H9 (cell line): Measurements from ENCODE around the gene METTL8. TPM values are rescaled to one million over a fixed set of nuclear protein-coding genes. Genes with fewer than 3 reads are reported as not detected.

Experiments
- DNase-seq: peaks from one replicate; pipeline ENCODE4 v3.0.0-alpha.2; 2017
- H2AFZ ChIP-seq: one replicate; pipeline ENCODE4 v1.6.1; 2013; ENCODE audit warnings: mild to moderate bottlenecking, low read length, control low read depth, moderate library complexity
- H2AK5ac ChIP-seq: 2 replicates; pipeline ENCODE4 v1.6.1; 2013; ENCODE audit warnings: low read length, control low read depth, mixed read lengths; ENCODE audit not compliant: insufficient read length
- H2BK120ac ChIP-seq: one replicate; pipeline ENCODE4 v1.6.1; 2013; ENCODE audit warnings: low read depth, mild to moderate bottlenecking, low read length, control low read depth, inconsistent platforms; ENCODE audit not compliant: poor library complexity, severe bottlenecking
- H2BK12ac ChIP-seq: 2 replicates; pipeline ENCODE4 v1.6.1; 2013; ENCODE audit warnings: low read length, control low read depth, mixed read lengths, low read depth; ENCODE audit not compliant: insufficient read length
- H2BK15ac ChIP-seq: 2 replicates; pipeline ENCODE4 v1.6.1; 2013; ENCODE audit warnings: low read depth, low read length, control low read depth
- H2BK20ac ChIP-seq: one replicate; pipeline ENCODE4 v1.6.1; 2013; ENCODE audit warnings: low read depth, mild to moderate bottlenecking, low read length, control low read depth, inconsistent platforms; ENCODE audit not compliant: poor library complexity, severe bottlenecking
- H2BK5ac ChIP-seq: 2 replicates; pipeline ENCODE4 v1.6.1; 2013; ENCODE audit warnings: low read length, control low read depth, mixed read lengths; ENCODE audit not compliant: insufficient read length
- H3K14ac ChIP-seq: 2 replicates; pipeline ENCODE4 v1.6.1; 2013; ENCODE audit warnings: low read length, control low read depth; ENCODE audit not compliant: insufficient read depth
- H3K18ac ChIP-seq: 2 replicates; pipeline ENCODE4 v1.6.1; 2013; ENCODE audit warnings: low read depth, mild to moderate bottlenecking, mixed read lengths, low read length, control low read depth; ENCODE audit not compliant: insufficient read length
- H3K23ac ChIP-seq: 2 replicates; pipeline ENCODE4 v1.6.1; 2013; ENCODE audit warnings: low read length, control low read depth, mixed read lengths, low read depth; ENCODE audit not compliant: insufficient read length
- H3K23me2 ChIP-seq: 2 replicates; pipeline ENCODE4 v1.6.1; 2013; ENCODE audit warnings: low read depth, mild to moderate bottlenecking, mixed read lengths, low read length, control low read depth; ENCODE audit not compliant: insufficient read length, poor library complexity, severe bottlenecking
- H3K27ac ChIP-seq: 2 replicates; pipeline ENCODE4 v1.5.1; 2013; ENCODE audit warnings: low read length, control low read depth, mixed read lengths, low read depth; ENCODE audit not compliant: insufficient read length
- H3K27me3 ChIP-seq: 2 replicates; pipeline ENCODE4 v1.6.1; 2013; ENCODE audit warnings: low read length, control low read depth, inconsistent platforms; ENCODE audit not compliant: insufficient read depth
- H3K4ac ChIP-seq: 2 replicates; pipeline ENCODE4 v1.6.1; 2013; ENCODE audit warnings: low read depth, mild to moderate bottlenecking, control low read depth, inconsistent platforms, low read length, moderate library complexity
- H3K4me1 ChIP-seq: 2 replicates; pipeline ENCODE4 v1.6.1; 2013; ENCODE audit warnings: low read length, control low read depth, inconsistent platforms; ENCODE audit not compliant: insufficient read depth
- H3K4me2 ChIP-seq: 2 replicates; pipeline ENCODE4 v1.6.1; 2013; ENCODE audit warnings: low read length, control low read depth, mixed read lengths; ENCODE audit not compliant: insufficient read length, insufficient read depth
- H3K56ac ChIP-seq: 2 replicates; pipeline ENCODE4 v1.6.1; 2013; ENCODE audit warnings: low read depth, mild to moderate bottlenecking, mixed read lengths, low read length, control low read depth; ENCODE audit not compliant: insufficient read length
- H3K79me1 ChIP-seq: 2 replicates; pipeline ENCODE4 v1.6.1; 2013; ENCODE audit warnings: low read depth, mild to moderate bottlenecking, moderate library complexity, low read length, control low read depth, inconsistent platforms; ENCODE audit not compliant: insufficient read depth, poor library complexity, severe bottlenecking
- H3K79me2 ChIP-seq: 2 replicates; pipeline ENCODE4 v1.6.1; 2013; ENCODE audit warnings: low read length, control low read depth, inconsistent platforms; ENCODE audit not compliant: insufficient read depth
- H3K9ac ChIP-seq: 2 replicates; pipeline ENCODE4 v1.6.1; 2013; ENCODE audit warnings: low read length, control low read depth, mixed read lengths; ENCODE audit not compliant: insufficient read length; ENCODE audit errors: extremely low read depth
- H3K9me3 ChIP-seq: one replicate; pipeline ENCODE4 v1.6.1; 2013; ENCODE audit warnings: low read depth, low read length, inconsistent platforms; ENCODE audit not compliant: control insufficient read depth
- H3T11ph ChIP-seq: one replicate; pipeline ENCODE4 v1.6.1; 2013; ENCODE audit warnings: mild to moderate bottlenecking, low read length, control low read depth, inconsistent platforms
- H4K20me1 ChIP-seq: one replicate; pipeline ENCODE4 v1.6.1; 2013; ENCODE audit not compliant: control insufficient read depth, insufficient read length, insufficient read depth
- H4K5ac ChIP-seq: 2 replicates; pipeline ENCODE4 v1.6.1; 2013; ENCODE audit warnings: low read depth, mild to moderate bottlenecking, mixed read lengths, low read length, control low read depth; ENCODE audit not compliant: insufficient read length
- H4K8ac ChIP-seq: replicated peaks from 2 replicates; pipeline ENCODE4 v1.6.1; 2013; ENCODE audit warnings: low read length, control low read depth, mixed read lengths, low read depth; ENCODE audit not compliant: insufficient read length
- H4K91ac ChIP-seq: 2 replicates; pipeline ENCODE4 v1.6.1; 2013; ENCODE audit warnings: low read depth, mild to moderate bottlenecking, moderate library complexity, mixed read lengths, low read length, control low read depth; ENCODE audit not compliant: insufficient read length
- H3K27ac Mint-ChIP-seq, 3 experiments: 2 replicates in 2 of 3; 3 replicates in 1 of 3; pipeline ENCODE4 v1.8.0; 2020 to 2021; ENCODE audit warnings: mixed read lengths in 3 of 3, mild to moderate bottlenecking in 1 of 3, moderate library complexity in 1 of 3
- H3K27me3 Mint-ChIP-seq: 2 replicates; pipeline ENCODE4 v1.8.0; 2021; ENCODE audit warnings: low read depth, mild to moderate bottlenecking, moderate library complexity, mixed read lengths
- H3K36me3 Mint-ChIP-seq, 3 experiments: 2 replicates in 2 of 3; 3 replicates in 1 of 3; pipeline ENCODE4 v1.8.0; 2020 to 2021; ENCODE audit warnings: low read depth in 3 of 3, mixed read lengths in 3 of 3; ENCODE audit not compliant: insufficient read depth in 1 of 3
- H3K4me1 Mint-ChIP-seq, 2 experiments: 2 replicates each; pipeline ENCODE4 v1.8.0; 2020; ENCODE audit warnings: mixed read lengths in 2 of 2
- H3K4me3 Mint-ChIP-seq, 2 experiments: 2 replicates in 1 of 2; 3 replicates in 1 of 2; pipeline ENCODE4 v1.8.0; 2020 to 2021; ENCODE audit warnings: mild to moderate bottlenecking in 2 of 2, mixed read lengths in 2 of 2, moderate library complexity in 1 of 2
- H3K9me3 Mint-ChIP-seq, 2 experiments: 2 replicates in 1 of 2; 3 replicates in 1 of 2; pipeline ENCODE4 v1.8.0; 2020; ENCODE audit warnings: mild to moderate bottlenecking in 2 of 2, mixed read lengths in 2 of 2, moderate library complexity in 1 of 2
- CTCF ChIP-seq: fragments of 200-600 bp; sonication (generic); conservative IDR thresholded peaks from 3 replicates; pipeline ENCODE4 v1.8.0; 2021; ENCODE audit warnings: antibody characterized with exemption, mild to moderate bottlenecking
- WGBS: extraction: QIAGEN DNeasy Blood & Tissue Kit; methylation state at CpG from one replicate; pipeline ENCODE4 v1.1.7; 2013; ENCODE audit warnings: missing lambda C conversion rate, low lambda C conversion rate, mixed read lengths; ENCODE audit not compliant: insufficient read length; ENCODE audit errors: extremely low coverage; 5-methylcytosine and 5-hydroxymethylcytosine counted together
- total RNA-seq: library from RNA; stranded (reverse); gene quantifications from 2 replicates; pipeline ENCODE4 v1.2.1, GENCODE V29; 2021

The METTL8 gene
- total RNA-seq, 1 experiment from 2014 or later: 40.9 TPM

- H2BK5ac ChIP-seq: no peak overlapping the region
Observed at GRCh38 chr2:171389325-171389724, 44.5 kb downstream of the METTL8 start.

More at GRCh38 chr2:171389325-171389724, 44.5 kb downstream of the METTL8 start:
- Histone ChIP-seq H2AK5ac (no peak overlapping the region), H2BK12ac (no peak overlapping the region), H3K4me2 (no peak overlapping the region), H3K23ac (no peak overlapping the region), H4K8ac (no peak overlapping the region), H3K14ac (no peak overlapping the region), H3K9ac (no peak overlapping the region), H3K79me1 (no peaks in the 10 kb centered on the region), H4K20me1 (no peaks in the 10 kb centered on the region), H3K27ac (no peak overlapping the region), H3T11ph (no peak overlapping the region), H3K79me2 (no peaks in the 10 kb centered on the region; the same call in 1 of the 2 replicates), H2BK120ac (no peak overlapping the region), H3K4ac (no peak overlapping the region), H3K4me1 (peaks cover 9% of the 10 kb centered on the region; the same call in 1 of the 2 replicates), H3K56ac (no peak overlapping the region), H2BK20ac (no peak overlapping the region), H3K9me3 (no peaks in the 10 kb centered on the region), H2BK15ac (no peak overlapping the region), H4K5ac (no peak overlapping the region), H4K91ac (no peak overlapping the region), H3K27me3 (no peaks in the 10 kb centered on the region), H2AFZ (no peak overlapping the region), H3K18ac (no peak overlapping the region), H3K23me2 (no peaks in the 10 kb centered on the region)
- WGBS: no CpG with 5 or more reads among the region's 1 CpG
- Mint-ChIP-seq H3K9me3 (no peaks in the 10 kb centered on the region), H3K4me3 (no peak overlapping the region), H3K27me3 (no peaks in the 10 kb centered on the region), H3K27ac (no peak overlapping the region), H3K4me1 (peaks cover 50 to 53% of the 10 kb centered on the region in 2 experiments), H3K36me3 (peaks cover 0 to 5% (median 3%) of the 10 kb centered on the region in 3 experiments; a peak in 1 of 7 replicates)
- no peak for TF ChIP-seq CTCF
- no peak for DNase-seq
